DOHH2 (cell line): ENCODE results near the gene MAPK8.

Source experiments
- EZH2phosphoT487 ChIP-seq: fragments of 200-600 bp; sonication (generic); IDR thresholded peaks from 2 replicates; pipeline ENCODE4 v1.6.1; 2017; ENCODE audit warnings: borderline replicate concordance, mild to moderate bottlenecking, antibody characterized with exemption, low read length, moderate library complexity, mixed read lengths
- TF ChIP-seq, protein P1 (sequence below): fragments of 200-600 bp; sonication (generic); IDR thresholded peaks from one replicate; pipeline ENCODE4 v1.5.1; 2014; ENCODE audit warnings: antibody characterized with exemption, mild to moderate bottlenecking, low read depth, low read length; ENCODE audit not compliant: poor library complexity, severe bottlenecking

DNA sequence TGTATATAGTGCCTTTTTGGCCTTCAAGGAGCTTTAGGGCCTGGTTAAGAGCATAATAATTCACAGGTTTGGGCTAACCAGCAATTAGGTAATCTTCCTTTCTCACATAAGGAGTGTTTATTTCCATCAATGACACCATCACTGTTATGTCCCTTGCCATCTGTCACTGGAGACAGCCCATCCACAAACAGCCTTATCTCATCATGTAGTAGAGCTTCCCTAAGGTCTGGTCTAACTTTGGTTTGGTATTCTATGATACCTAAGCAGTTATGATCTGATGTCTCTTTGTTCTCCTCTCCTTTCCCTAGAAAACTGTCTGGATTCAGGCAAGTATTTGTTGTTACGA, 26.4 kb downstream of the MAPK8 start:
- TF ChIP-seq, protein P1, sequence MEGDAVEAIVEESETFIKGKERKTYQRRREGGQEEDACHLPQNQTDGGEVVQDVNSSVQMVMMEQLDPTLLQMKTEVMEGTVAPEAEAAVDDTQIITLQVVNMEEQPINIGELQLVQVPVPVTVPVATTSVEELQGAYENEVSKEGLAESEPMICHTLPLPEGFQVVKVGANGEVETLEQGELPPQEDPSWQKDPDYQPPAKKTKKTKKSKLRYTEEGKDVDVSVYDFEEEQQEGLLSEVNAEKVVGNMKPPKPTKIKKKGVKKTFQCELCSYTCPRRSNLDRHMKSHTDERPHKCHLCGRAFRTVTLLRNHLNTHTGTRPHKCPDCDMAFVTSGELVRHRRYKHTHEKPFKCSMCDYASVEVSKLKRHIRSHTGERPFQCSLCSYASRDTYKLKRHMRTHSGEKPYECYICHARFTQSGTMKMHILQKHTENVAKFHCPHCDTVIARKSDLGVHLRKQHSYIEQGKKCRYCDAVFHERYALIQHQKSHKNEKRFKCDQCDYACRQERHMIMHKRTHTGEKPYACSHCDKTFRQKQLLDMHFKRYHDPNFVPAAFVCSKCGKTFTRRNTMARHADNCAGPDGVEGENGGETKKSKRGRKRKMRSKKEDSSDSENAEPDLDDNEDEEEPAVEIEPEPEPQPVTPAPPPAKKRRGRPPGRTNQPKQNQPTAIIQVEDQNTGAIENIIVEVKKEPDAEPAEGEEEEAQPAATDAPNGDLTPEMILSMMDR = no peak
- no peak for TF ChIP-seq EZH2phosphoT487
